GF-D8 (cell line): Measurements from ENCODE around the gene PGAM2.
"Not testable (repeated sequence)": the region's sequence is repeated elsewhere in the genome, so short reads cannot be mapped to it uniquely, and the experiment has no call there.

Source experiments
- DNase-seq: peaks from one replicate; lab custom pipeline; 2025; lab: John Stamatoyannopoulos, UW

PGAM2 gene

GRCh38 chr7:44050121-44050914, 15.0 kb downstream of the PGAM2 start:
- DNase-seq, result no peak

DNA sequence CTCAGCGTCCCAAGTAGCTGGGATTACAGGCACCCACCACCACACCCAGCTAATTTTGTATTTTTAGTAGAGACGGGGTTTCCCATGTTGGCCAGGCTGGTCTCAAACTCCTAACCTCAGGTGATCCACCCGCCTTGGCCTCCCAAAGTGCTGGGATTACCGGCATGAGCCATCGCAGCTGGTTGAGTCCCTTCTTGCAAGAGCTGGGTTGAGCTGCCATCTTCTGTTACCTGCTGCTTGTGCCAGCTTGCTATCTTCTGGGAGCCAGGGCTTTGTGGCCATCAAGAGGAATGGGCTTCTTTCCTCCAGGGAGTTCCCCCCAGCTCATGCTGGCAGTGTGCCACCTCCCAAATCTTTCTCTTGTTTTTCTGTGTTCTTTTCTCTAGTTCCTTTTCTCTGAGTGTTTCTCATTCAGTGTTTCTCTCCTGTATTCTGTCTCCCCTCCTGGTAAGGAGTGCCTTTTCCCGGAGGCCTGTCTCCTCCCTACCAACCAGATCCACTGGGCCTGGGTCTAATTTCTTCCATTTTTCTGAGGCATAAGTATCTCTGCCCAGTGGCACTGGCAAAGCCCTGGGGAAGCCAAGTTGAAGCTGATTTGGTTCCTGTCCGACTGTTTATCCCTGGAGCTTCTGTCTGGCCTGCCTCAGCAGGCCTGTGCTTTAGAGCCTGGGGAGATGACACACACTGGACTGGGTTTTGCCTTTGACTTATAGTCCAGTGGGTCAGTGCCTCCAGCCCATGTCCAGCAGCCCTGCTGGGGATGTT, 17.2 kb downstream of the PGAM2 start:
- DNase-seq, result no peak

DNA sequence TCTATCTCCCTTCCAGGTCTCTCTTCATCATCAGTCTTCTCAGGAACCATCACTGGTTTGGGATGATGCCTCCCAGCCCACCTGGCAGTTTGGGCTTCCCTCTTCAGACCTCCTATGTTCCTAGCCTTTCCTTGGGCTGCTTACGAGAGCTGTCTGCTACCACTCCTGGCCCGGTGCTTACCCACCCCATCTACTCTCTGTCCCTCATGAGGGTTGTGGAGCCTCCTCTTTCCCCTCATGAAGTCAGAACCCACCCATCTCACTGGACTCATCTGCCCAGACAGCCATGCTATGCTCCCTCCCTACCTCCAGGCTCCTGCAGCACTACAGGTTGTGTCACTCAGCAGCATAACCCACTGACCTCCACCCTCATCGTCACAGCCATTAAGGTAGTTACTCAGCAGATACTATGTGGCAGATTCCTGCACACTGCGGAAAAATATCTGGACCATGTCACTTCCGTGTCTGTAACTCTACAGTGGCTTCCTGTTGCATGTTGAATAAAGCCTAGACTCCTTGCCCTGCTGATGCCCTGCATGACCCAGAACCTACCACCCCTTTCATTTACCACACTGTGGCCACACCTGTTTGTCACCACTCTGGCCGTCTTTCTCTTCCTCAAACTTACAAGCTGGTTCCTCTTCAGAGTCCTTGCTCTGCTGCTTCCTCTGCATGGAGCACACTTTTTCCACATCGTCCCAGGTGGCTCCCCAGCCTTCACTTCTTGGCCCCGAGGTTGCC, 18.9 kb downstream of the PGAM2 start:
- DNase-seq, result peak; percentile 99

- no peak for DNase-seq
Measured at GRCh38 chr7:44045226-44046014, 19.9 kb downstream of the PGAM2 start.

- peak; percentile 71 for DNase-seq
Measured at GRCh38 chr7:44044315-44045225, 20.8 kb downstream of the PGAM2 start, which contains the start of gene DBNL. Gene DBNL (plus strand): TSS chr7:44044702. CDS start chr7:44044738, 36 bp downstream.

DNA sequence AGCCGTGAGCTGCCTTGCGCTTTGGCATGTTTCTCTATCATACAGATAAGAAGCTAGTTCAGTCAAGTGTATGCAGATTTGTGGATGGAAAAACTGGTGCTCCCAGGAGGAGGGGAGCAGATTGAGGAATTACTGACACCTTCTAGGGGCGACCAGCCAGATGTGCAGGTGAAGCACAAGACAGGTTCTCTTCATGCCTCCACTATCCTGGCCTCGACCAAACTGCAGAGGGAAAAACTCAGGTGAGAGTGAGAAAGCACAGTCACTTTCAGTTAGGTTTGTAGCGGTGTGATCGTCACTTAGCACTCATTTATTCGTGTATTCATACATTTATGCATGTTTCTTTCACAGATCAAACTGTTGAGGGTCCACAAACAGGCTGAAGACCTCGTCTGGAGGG, 21.5 kb downstream of the PGAM2 start:
- peak; percentile 13 for DNase-seq

GRCh38 chr7:44042221-44042620, 23.1 kb downstream of the PGAM2 start:
- no peak for DNase-seq

DNA sequence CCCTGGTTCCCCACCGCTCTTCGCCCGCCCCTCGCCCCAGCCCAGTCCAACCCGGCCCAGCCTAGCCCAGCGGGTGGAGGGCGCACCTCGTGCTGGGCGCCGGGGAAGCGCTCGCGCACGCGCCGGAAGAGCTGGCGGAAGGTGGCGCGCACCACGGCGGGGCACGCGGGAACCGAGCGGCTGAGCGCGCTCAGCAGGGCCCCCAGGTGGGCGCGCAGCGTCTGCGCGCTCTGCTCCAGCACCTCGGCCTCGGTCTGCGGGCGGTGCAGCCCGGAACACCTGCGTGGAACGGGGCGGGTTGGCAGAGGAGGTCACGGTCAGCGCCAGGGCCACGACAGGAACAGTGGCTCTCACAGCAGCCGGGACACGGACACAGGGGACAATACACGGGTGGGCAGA, 24.9 kb downstream of the PGAM2 start:
- DNase-seq, result peak; percentile 16

GRCh38 chr7:44039800-44040492, 25.4 kb downstream of the PGAM2 start:
- DNase-seq, result not testable (repeated sequence)

DNA sequence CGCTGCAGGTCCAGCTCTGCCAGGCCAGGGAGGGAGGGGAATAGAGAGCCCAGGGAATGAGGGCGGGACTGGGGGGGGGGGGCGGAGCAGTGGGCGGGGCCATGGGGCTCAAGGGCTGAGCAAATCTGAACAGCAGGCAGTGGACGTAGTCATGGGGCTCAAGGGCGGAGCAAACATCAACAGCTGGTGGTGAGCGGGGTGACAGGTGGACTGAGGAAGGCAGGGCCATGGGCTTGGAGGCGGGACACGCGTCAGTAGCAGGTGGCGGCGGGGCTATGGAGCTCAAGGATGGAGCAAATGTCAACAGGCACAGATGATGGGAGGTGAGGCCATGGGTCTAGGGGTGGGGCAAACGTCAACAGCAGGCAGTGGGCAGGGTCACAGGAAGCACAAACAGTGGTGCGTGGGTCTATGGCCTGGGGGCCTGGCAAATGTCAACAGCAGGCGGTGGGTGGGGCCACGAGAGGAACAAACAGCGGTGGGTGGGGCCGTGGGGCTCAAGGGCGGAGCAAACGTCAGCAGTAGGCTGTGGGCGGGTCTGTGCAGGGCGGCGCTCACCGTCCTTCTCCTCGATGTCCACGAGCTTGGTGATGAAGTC, 26.3 kb downstream of the PGAM2 start:
- not testable (repeated sequence) for DNase-seq

DNA sequence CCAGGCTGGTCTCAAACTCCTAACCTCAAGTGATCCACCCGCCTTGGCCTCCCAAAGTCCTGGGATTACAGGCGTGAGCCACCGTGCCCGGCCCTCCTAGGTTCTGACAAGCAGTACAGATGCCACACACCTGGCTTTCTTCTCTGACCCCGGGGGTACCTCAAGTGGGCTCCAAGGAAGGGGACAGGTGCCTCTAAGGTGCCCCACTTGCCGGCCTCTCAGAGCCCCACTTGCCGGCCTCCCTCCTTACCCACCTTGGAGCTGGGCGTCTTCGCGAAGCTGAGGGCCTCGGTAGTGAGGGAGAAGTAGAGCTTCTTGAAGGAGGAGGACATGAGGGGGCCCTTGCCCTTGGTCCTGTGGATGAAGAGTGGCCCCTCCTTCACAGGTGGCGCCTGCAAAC, 26.8 kb downstream of the PGAM2 start:
- not testable (repeated sequence) for DNase-seq

- not testable (repeated sequence) for DNase-seq
Measured at GRCh38 chr7:44037951-44038350, 27.4 kb downstream of the PGAM2 start.

- DNase-seq, result not testable (repeated sequence)
Measured at GRCh38 chr7:44036364-44036763, 29.0 kb downstream of the PGAM2 start.

DNA sequence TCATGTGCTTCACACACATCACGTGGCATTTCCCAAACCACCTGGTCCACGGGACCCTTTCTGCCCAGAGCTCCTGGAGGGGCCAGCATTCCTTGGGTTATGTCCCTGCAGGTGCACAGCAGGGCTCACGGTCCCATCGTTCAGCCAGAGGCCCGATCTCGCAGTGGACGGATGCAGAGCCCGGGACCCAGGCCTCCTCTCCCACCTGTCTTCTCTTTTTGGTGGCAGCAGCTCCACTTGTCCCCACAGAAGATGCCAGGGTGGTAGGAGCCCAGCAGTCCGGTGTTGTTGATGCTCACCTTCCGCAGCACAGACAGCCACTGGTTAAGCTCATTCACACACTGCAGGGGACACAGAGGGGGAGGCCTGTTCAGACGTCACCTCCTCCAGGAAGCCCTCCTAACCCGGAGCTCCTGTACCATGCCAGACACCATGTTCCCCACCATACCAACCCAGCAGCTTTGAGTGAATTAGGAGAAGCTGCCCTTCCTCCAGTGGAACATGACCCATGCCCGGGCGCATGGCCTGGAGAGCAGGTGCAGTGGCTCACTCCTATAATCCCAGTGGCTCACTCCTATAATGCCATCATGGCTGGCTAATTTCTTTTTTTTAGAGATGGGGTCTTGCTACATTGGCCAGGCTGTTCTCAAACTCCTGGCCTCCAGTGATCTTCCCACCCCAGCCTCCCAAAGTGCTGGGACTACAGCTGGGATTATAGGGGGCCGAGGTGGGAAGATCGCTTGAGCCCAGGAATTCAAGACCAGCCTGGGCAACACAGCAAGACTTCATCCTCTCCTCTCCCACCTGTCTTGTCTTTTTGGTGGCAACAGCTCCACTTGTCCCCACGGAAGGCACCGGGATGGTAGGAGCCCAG, 31.2 kb downstream of the PGAM2 start:
- not testable (repeated sequence) for DNase-seq

- DNase-seq, result not testable (repeated sequence)
Measured at GRCh38 chr7:44032031-44032430, 33.3 kb downstream of the PGAM2 start.

- DNase-seq, result not testable (repeated sequence)
Measured at GRCh38 chr7:44031319-44031718, 34.0 kb downstream of the PGAM2 start.

DNA sequence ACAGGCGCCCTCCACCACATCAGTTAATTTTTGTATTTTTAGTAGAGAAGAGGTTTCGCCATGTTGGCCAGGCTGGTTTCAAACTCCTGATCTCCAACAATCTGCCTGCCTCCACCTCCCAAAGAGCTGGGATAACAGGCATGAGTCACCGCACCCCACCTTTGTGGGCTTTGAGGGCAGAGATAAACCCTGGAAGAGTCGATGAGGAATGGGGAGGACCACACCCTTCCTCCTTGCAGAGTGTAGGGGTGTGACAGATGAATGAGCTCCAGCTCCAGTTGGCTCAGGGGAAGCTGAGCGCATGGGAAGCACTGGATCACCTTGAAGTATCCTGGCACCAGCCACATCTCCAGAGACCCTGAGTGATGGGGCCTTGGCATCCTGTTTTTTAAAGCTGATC, 35.3 kb downstream of the PGAM2 start:
- not testable (repeated sequence) for DNase-seq

GRCh38 chr7:44029433-44029832, 35.9 kb downstream of the PGAM2 start:
- not testable (repeated sequence) for DNase-seq
